H1 (cell line): ENCODE measurements around the gene CDH1. TPM values are rescaled to one million over a fixed set of nuclear protein-coding genes. Genes with fewer than 3 reads are reported as not detected.

Source experiments
- BACH1 ChIP-seq: IDR thresholded peaks from 2 replicates; pipeline ENCODE4 v1.6.1; 2012; ENCODE audit warnings: low read length, improper control_type of control experiment
- E2F6 ChIP-seq: IDR thresholded peaks from 2 replicates; pipeline ENCODE4 v1.6.1; 2012; ENCODE audit warnings: inconsistent platforms
- HDAC2 ChIP-seq, 2 experiments: fragments of 300-600 bp in 1 of 2; sonication (generic) in 1 of 2; IDR thresholded peaks; 2 replicates each; pipeline ENCODE4 v1.6.1; 2011 to 2012; ENCODE audit warnings: low read depth in 2 of 2, low read length in 2 of 2, mild to moderate bottlenecking in 2 of 2, moderate library complexity in 2 of 2, borderline replicate concordance in 1 of 2, inconsistent platforms in 1 of 2
- POLR2AphosphoS5 ChIP-seq: IDR thresholded peaks from 2 replicates; pipeline ENCODE4 v1.6.1; 2011; ENCODE audit warnings: low read depth, low read length
- POU5F1 ChIP-seq: IDR thresholded peaks from 2 replicates; pipeline ENCODE4 v1.6.1; 2011; ENCODE audit warnings: low read depth, mild to moderate bottlenecking, low read length, moderate library complexity
- YY1 ChIP-seq: IDR thresholded peaks from 2 replicates; pipeline ENCODE4 v1.6.1; 2011; ENCODE audit warnings: low read depth, mild to moderate bottlenecking, low read length
- ZNF274 ChIP-seq: IDR thresholded peaks from 2 replicates; pipeline ENCODE4 v1.7.0; 2012; ENCODE audit warnings: low read length, borderline replicate concordance; ENCODE audit errors: extremely low read depth
- polyA plus RNA-seq, 7 experiments: library from polyadenylated mRNA; depleted of rRNA in 3 of 7; stranded (reverse) in 5 of 7; unstranded in 2 of 7; fragments of >200 nt in 5 of 7; fragments of 200-250 nt in 2 of 7; gene quantifications; 1 replicate in 5 of 7; 2 replicates in 1 of 7; 4 replicates in 1 of 7; pipeline versions ENCODE4 v1.2.1 to v1.2.3, GENCODE V29; 2011 to 2013; ENCODE audit warnings: missing spikeins in 2 of 7, mixed read lengths in 2 of 7
- total RNA-seq: library from RNA; stranded (reverse); fragmentation: NEBNext Ultra II Directional; extraction: Animal tissue kit (Norgen Biotek cat#: 25700); gene quantifications from 2 replicates; pipeline ENCODE4 v1.2.1, GENCODE V29; 2021

CDH1 gene
- total and polyA plus RNA-seq, 2 of the 8 experiments (the other 6 are each of a cell fraction or from before 2014, with no cell fraction given): 133 to 265 TPM

GRCh38 chr16:68802190-68802589 is 65.1 kb downstream of the CDH1 start (continued):
- TF ChIP-seq E2F6: no peak
- no peak for TF ChIP-seq POLR2AphosphoS5
- TF ChIP-seq BACH1: no peak
- no peak for TF ChIP-seq ZNF274
- TF ChIP-seq POU5F1: no peak
- TF ChIP-seq HDAC2 (IDR thresholded peaks at IDR 0.05; ENCODE audit: borderline replicate concordance in 1 of 2, low read depth in 2 of 2, low read length in 2 of 2): no peak
- TF ChIP-seq YY1: no peak
